GM21723 (cell line): Measurements from ENCODE around the gene ATL2.
"Not testable (repeated sequence)": the region's sequence is repeated elsewhere in the genome, so short reads cannot be mapped to it uniquely, and the experiment has no call there.

Source experiments
- ATAC-seq: cut with Tn5 transposase; IDR thresholded peaks from one replicate; pipeline ENCODE4 v1.9.1; 2021; ENCODE audit warnings: mild to moderate bottlenecking, moderate library complexity; ENCODE audit not compliant: unreplicated experiment

ATL2 gene

DNA sequence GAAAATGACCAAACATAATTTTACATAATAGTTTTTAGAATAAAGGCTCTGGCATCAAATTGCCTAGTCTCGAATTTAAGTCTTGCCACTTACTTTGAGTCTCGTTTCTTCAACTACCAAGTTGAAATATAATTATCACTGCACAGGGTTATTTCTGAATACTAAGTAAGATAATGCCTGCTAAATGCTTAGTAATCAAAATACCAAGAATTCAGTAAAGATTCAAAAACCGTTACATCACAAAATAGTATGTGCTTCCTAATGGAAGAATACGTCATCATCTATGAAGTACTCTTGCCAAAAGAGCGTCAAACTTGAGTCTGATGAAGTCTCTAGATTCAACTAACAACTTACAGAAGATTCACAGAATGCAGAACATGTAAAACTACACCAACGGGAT is 40.5 kb downstream of the ATL2 start:
- no peak for ATAC-seq

- ATAC-seq = no peak
Measured at GRCh38 chr2:38330754-38331153, 46.3 kb downstream of the ATL2 start.

GRCh38 chr2:38327580-38327979 is 49.5 kb downstream of the ATL2 start:
- no peak for ATAC-seq

- ATAC-seq = no peak
Measured at GRCh38 chr2:38323623-38324022, 53.5 kb downstream of the ATL2 start.

GRCh38 chr2:38322224-38322914 is 54.7 kb downstream of the ATL2 start:
- ATAC-seq = no peak

- not testable (repeated sequence) for ATAC-seq
Measured at GRCh38 chr2:38319240-38319639, 57.8 kb downstream of the ATL2 start.

- no peak for ATAC-seq
Measured at GRCh38 chr2:38317725-38318124, 59.3 kb downstream of the ATL2 start.

DNA sequence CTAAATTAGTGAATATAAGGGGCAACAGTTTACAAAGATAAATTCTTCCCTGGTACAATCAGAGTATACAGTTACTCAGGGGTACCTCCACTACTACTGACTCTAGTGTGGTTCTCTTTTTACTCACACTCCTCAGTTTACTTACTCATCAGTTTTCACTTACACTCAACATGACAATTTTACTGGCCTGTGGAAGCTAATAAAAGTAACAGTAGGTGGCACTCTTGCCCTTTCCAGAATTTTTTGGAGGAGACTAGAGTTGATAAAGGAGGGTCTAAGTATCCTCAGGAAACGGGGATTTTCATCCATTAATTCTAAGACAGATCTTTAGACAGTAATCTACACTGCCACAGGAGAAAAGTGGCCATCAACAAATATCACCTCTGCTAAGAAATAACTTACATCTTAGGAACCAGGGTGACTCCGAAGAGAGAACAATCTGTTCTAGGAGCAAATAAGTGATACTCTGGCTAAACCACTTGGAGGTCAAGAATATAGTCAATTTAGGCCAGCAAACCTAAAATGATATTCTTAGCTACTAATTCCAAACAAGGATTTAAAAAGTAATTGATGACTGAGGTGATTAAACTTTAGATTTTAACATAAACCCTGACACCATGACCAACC is 61.3 kb downstream of the ATL2 start:
- no peak for ATAC-seq

GRCh38 chr2:38308821-38309220 is 68.3 kb downstream of the ATL2 start:
- ATAC-seq = no peak

- ATAC-seq = peak; percentile 30
Measured at GRCh38 chr2:38301969-38302702, 74.9 kb downstream of the ATL2 start.

- ATAC-seq = peak; percentile 79
Measured at GRCh38 chr2:38301340-38301968, 75.6 kb downstream of the ATL2 start.

DNA sequence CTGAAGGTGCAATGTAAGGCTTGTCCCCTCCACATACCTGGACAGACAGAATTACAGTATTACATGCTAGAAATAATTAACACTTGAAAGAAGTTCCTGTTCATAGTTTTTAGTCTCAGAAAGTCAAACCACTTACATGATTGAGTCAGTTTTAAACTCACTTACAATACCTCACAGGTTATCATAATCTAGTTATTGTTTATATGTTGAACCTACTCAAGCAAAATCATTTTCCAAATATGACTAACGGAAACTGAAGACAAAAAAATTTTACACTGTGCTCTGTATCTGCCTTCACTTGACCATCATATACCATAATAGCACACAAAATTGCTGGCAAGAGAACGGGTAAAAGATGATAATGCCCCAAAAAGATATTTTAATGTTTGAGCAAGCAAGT is 78.5 kb downstream of the ATL2 start:
- no peak for ATAC-seq

DNA sequence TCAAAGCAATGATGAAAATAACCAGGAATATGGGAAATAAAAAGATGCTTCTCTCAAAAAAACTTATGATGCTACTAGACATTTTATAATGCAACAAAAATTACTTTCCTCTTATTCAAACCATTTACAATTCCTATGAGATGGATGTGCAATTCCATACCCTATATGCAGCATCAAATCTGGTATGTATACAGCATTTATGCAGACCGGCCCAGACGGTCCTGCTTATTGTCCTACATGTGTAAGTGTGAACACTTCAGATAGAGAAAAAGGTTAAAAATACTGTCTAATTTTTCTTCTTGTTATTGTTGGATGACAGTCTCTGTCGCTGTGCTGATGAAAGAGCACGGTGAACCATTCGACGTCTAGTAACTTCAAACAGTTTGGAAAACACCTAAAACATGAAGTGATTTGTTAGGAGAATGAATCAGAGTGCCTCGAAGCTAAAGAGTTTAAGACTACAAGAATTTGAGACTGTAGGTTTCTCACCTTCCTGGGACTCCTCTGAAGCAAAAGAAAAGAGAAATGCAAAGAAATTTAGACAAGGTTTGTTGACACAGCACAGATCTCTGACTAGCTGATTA is 80.8 kb downstream of the ATL2 start:
- no peak for ATAC-seq

GRCh38 chr2:38294597-38294996 is 82.5 kb downstream of the ATL2 start:
- ATAC-seq = no peak

- ATAC-seq = no peak
Measured at GRCh38 chr2:38293152-38293865, 83.8 kb downstream of the ATL2 start.

DNA sequence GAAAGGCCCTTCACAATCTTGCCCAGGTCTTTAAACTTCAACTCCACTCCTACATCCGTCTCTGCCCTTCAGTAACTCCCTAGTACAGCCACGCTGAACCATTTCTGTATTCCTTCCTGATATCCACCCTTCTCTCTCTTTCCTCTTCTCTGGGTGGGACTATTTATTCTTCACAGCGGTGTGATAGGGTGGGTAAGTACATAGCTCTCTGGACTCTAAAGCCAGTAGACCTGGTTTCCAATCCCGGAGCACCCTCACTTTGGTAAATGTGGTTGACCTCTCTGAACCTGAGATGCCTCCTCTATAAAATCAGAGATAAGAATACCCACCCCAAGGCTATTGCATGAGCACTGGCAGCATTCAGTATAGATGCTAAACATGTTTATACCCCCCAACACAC is 86.7 kb downstream of the ATL2 start:
- ATAC-seq = no peak

GRCh38 chr2:38284971-38285370 is 92.1 kb downstream of the ATL2 start:
- ATAC-seq = no peak

GRCh38 chr2:38281095-38281742 is 95.9 kb downstream of the ATL2 start:
- ATAC-seq = no peak

DNA sequence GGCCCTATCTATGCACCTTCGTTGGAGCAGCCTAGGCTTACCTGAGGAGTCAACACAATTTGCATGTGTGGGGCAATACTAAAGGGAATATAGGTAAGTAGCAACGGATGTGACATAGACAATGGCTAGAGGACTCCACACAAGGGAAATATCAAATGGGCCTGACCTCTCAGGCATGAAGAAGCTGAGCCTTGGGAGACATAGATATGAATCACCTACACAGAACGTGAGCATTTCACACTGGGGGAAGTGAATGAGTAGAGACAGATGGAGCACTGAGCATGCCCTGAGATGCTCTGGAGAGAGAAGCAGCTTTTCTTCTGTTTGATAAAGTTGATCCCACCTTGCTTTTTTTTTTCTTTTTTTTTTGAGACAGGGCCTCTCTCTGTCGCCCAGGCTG is 97.9 kb downstream of the ATL2 start:
- ATAC-seq = no peak

- ATAC-seq = not testable (repeated sequence)
Measured at GRCh38 chr2:38278117-38278438, 99.0 kb downstream of the ATL2 start.
